NCI-H446 treated with DMSO at 0.1 percent for 48 hours (cell line): ENCODE results near the gene GABRR1.
A peak's percentile ranks its signal among the peaks of the same experiment; 100 is the strongest.
"Not testable (repeated sequence)": the region's sequence is repeated elsewhere in the genome, so short reads cannot be mapped to it uniquely, and the experiment has no call there.

Experiments used
- DNase-seq: peaks from one replicate; lab custom pipeline; 2025; lab: John Stamatoyannopoulos, UW

GABRR1 gene

GRCh38 chr6:89217299-89217910 lies at the start of gene GABRR1:
TSS of gene GABRR1 (minus strand) at chr6:89217358. CDS start at chr6:89217322, 36 bp downstream.
- DNase-seq = no peak

- no peak for DNase-seq
Observed at GRCh38 chr6:89264296-89264695, 47.1 kb upstream of the GABRR1 start.

- DNase-seq = no peak
Observed at GRCh38 chr6:89260832-89261231, 43.7 kb upstream of the GABRR1 start.

- DNase-seq = no peak
Observed at GRCh38 chr6:89260310-89260709, 43.2 kb upstream of the GABRR1 start.

GRCh38 chr6:89258912-89259311 lies 41.8 kb upstream of the GABRR1 start:
- DNase-seq = no peak

- DNase-seq = no peak
Observed at GRCh38 chr6:89257781-89258180, 40.6 kb upstream of the GABRR1 start.

- no peak for DNase-seq
Observed at GRCh38 chr6:89257346-89257745, 40.2 kb upstream of the GABRR1 start.

- no peak for DNase-seq
Observed at GRCh38 chr6:89255417-89255816, 38.3 kb upstream of the GABRR1 start.

- DNase-seq = no peak
Observed at GRCh38 chr6:89254569-89254968, 37.4 kb upstream of the GABRR1 start.

GRCh38 chr6:89252907-89253306 lies 35.7 kb upstream of the GABRR1 start:
- DNase-seq = no peak

- no peak for DNase-seq
Observed at GRCh38 chr6:89251976-89252375, 34.8 kb upstream of the GABRR1 start.

GRCh38 chr6:89251170-89251569 lies 34.0 kb upstream of the GABRR1 start:
- DNase-seq = no peak

GRCh38 chr6:89250239-89250638 lies 33.1 kb upstream of the GABRR1 start:
- no peak for DNase-seq

GRCh38 chr6:89244241-89244985 lies 27.3 kb upstream of the GABRR1 start:
- DNase-seq = no peak

GRCh38 chr6:89243331-89243629 lies 26.1 kb upstream of the GABRR1 start:
- DNase-seq = no peak

GRCh38 chr6:89242574-89243330 lies 25.6 kb upstream of the GABRR1 start:
- DNase-seq = peak; percentile 52

- DNase-seq = no peak
Observed at GRCh38 chr6:89239338-89239737, 22.2 kb upstream of the GABRR1 start.

GRCh38 chr6:89237158-89237557 lies 20.0 kb upstream of the GABRR1 start:
- DNase-seq = no peak

GRCh38 chr6:89233605-89234004 lies 16.4 kb upstream of the GABRR1 start:
- DNase-seq = not testable (repeated sequence)

GRCh38 chr6:89222712-89223039 lies 5.5 kb upstream of the GABRR1 start:
- DNase-seq = no peak

- peak; percentile 34 for DNase-seq
Observed at GRCh38 chr6:89221971-89222711, 5.0 kb upstream of the GABRR1 start.

GRCh38 chr6:89221129-89221528 lies 4.0 kb upstream of the GABRR1 start:
- DNase-seq = no peak

- no peak for DNase-seq
Observed at GRCh38 chr6:89216411-89216810, 747 bp downstream of the GABRR1 start.
